H9 (cell line): Measurements from ENCODE around the gene LIMA1. TPM values are rescaled to one million over a fixed set of nuclear protein-coding genes. Genes with fewer than 3 reads are reported as not detected.

ENCODE experiments used
- DNase-seq: peaks from one replicate; pipeline ENCODE4 v3.0.0-alpha.2; 2017
- H2AFZ ChIP-seq: one replicate; pipeline ENCODE4 v1.6.1; 2013; ENCODE audit warnings: mild to moderate bottlenecking, low read length, control low read depth, moderate library complexity
- H2AK5ac ChIP-seq: 2 replicates; pipeline ENCODE4 v1.6.1; 2013; ENCODE audit warnings: low read length, control low read depth, mixed read lengths; ENCODE audit not compliant: insufficient read length
- H2BK120ac ChIP-seq: one replicate; pipeline ENCODE4 v1.6.1; 2013; ENCODE audit warnings: low read depth, mild to moderate bottlenecking, low read length, control low read depth, inconsistent platforms; ENCODE audit not compliant: poor library complexity, severe bottlenecking
- H2BK12ac ChIP-seq: 2 replicates; pipeline ENCODE4 v1.6.1; 2013; ENCODE audit warnings: low read length, control low read depth, mixed read lengths, low read depth; ENCODE audit not compliant: insufficient read length
- H2BK15ac ChIP-seq: 2 replicates; pipeline ENCODE4 v1.6.1; 2013; ENCODE audit warnings: low read depth, low read length, control low read depth
- H2BK20ac ChIP-seq: one replicate; pipeline ENCODE4 v1.6.1; 2013; ENCODE audit warnings: low read depth, mild to moderate bottlenecking, low read length, control low read depth, inconsistent platforms; ENCODE audit not compliant: poor library complexity, severe bottlenecking
- H2BK5ac ChIP-seq: 2 replicates; pipeline ENCODE4 v1.6.1; 2013; ENCODE audit warnings: low read length, control low read depth, mixed read lengths; ENCODE audit not compliant: insufficient read length
- H3K14ac ChIP-seq: 2 replicates; pipeline ENCODE4 v1.6.1; 2013; ENCODE audit warnings: low read length, control low read depth; ENCODE audit not compliant: insufficient read depth
- H3K18ac ChIP-seq: 2 replicates; pipeline ENCODE4 v1.6.1; 2013; ENCODE audit warnings: low read depth, mild to moderate bottlenecking, mixed read lengths, low read length, control low read depth; ENCODE audit not compliant: insufficient read length
- H3K23ac ChIP-seq: 2 replicates; pipeline ENCODE4 v1.6.1; 2013; ENCODE audit warnings: low read length, control low read depth, mixed read lengths, low read depth; ENCODE audit not compliant: insufficient read length
- H3K23me2 ChIP-seq: 2 replicates; pipeline ENCODE4 v1.6.1; 2013; ENCODE audit warnings: low read depth, mild to moderate bottlenecking, mixed read lengths, low read length, control low read depth; ENCODE audit not compliant: insufficient read length, poor library complexity, severe bottlenecking
- H3K27ac ChIP-seq: 2 replicates; pipeline ENCODE4 v1.5.1; 2013; ENCODE audit warnings: low read length, control low read depth, mixed read lengths, low read depth; ENCODE audit not compliant: insufficient read length
- H3K27me3 ChIP-seq: 2 replicates; pipeline ENCODE4 v1.6.1; 2013; ENCODE audit warnings: low read length, control low read depth, inconsistent platforms; ENCODE audit not compliant: insufficient read depth
- H3K4ac ChIP-seq: 2 replicates; pipeline ENCODE4 v1.6.1; 2013; ENCODE audit warnings: low read depth, mild to moderate bottlenecking, control low read depth, inconsistent platforms, low read length, moderate library complexity
- H3K4me1 ChIP-seq: 2 replicates; pipeline ENCODE4 v1.6.1; 2013; ENCODE audit warnings: low read length, control low read depth, inconsistent platforms; ENCODE audit not compliant: insufficient read depth
- H3K4me2 ChIP-seq: 2 replicates; pipeline ENCODE4 v1.6.1; 2013; ENCODE audit warnings: low read length, control low read depth, mixed read lengths; ENCODE audit not compliant: insufficient read length, insufficient read depth
- H3K56ac ChIP-seq: 2 replicates; pipeline ENCODE4 v1.6.1; 2013; ENCODE audit warnings: low read depth, mild to moderate bottlenecking, mixed read lengths, low read length, control low read depth; ENCODE audit not compliant: insufficient read length
- H3K79me1 ChIP-seq: 2 replicates; pipeline ENCODE4 v1.6.1; 2013; ENCODE audit warnings: low read depth, mild to moderate bottlenecking, moderate library complexity, low read length, control low read depth, inconsistent platforms; ENCODE audit not compliant: insufficient read depth, poor library complexity, severe bottlenecking
- H3K79me2 ChIP-seq: 2 replicates; pipeline ENCODE4 v1.6.1; 2013; ENCODE audit warnings: low read length, control low read depth, inconsistent platforms; ENCODE audit not compliant: insufficient read depth
- H3K9ac ChIP-seq: 2 replicates; pipeline ENCODE4 v1.6.1; 2013; ENCODE audit warnings: low read length, control low read depth, mixed read lengths; ENCODE audit not compliant: insufficient read length; ENCODE audit errors: extremely low read depth
- H3K9me3 ChIP-seq: one replicate; pipeline ENCODE4 v1.6.1; 2013; ENCODE audit warnings: low read depth, low read length, inconsistent platforms; ENCODE audit not compliant: control insufficient read depth
- H3T11ph ChIP-seq: one replicate; pipeline ENCODE4 v1.6.1; 2013; ENCODE audit warnings: mild to moderate bottlenecking, low read length, control low read depth, inconsistent platforms
- H4K20me1 ChIP-seq: one replicate; pipeline ENCODE4 v1.6.1; 2013; ENCODE audit not compliant: control insufficient read depth, insufficient read length, insufficient read depth
- H4K5ac ChIP-seq: 2 replicates; pipeline ENCODE4 v1.6.1; 2013; ENCODE audit warnings: low read depth, mild to moderate bottlenecking, mixed read lengths, low read length, control low read depth; ENCODE audit not compliant: insufficient read length
- H4K8ac ChIP-seq: replicated peaks from 2 replicates; pipeline ENCODE4 v1.6.1; 2013; ENCODE audit warnings: low read length, control low read depth, mixed read lengths, low read depth; ENCODE audit not compliant: insufficient read length
- H4K91ac ChIP-seq: 2 replicates; pipeline ENCODE4 v1.6.1; 2013; ENCODE audit warnings: low read depth, mild to moderate bottlenecking, moderate library complexity, mixed read lengths, low read length, control low read depth; ENCODE audit not compliant: insufficient read length
- H3K27ac Mint-ChIP-seq, 3 experiments: 2 replicates in 2 of 3; 3 replicates in 1 of 3; pipeline ENCODE4 v1.8.0; 2020 to 2021; ENCODE audit warnings: mixed read lengths in 3 of 3, mild to moderate bottlenecking in 1 of 3, moderate library complexity in 1 of 3
- H3K27me3 Mint-ChIP-seq: 2 replicates; pipeline ENCODE4 v1.8.0; 2021; ENCODE audit warnings: low read depth, mild to moderate bottlenecking, moderate library complexity, mixed read lengths
- H3K36me3 Mint-ChIP-seq, 3 experiments: 2 replicates in 2 of 3; 3 replicates in 1 of 3; pipeline ENCODE4 v1.8.0; 2020 to 2021; ENCODE audit warnings: low read depth in 3 of 3, mixed read lengths in 3 of 3; ENCODE audit not compliant: insufficient read depth in 1 of 3
- H3K4me1 Mint-ChIP-seq, 2 experiments: 2 replicates each; pipeline ENCODE4 v1.8.0; 2020; ENCODE audit warnings: mixed read lengths in 2 of 2
- H3K4me3 Mint-ChIP-seq, 2 experiments: 2 replicates in 1 of 2; 3 replicates in 1 of 2; pipeline ENCODE4 v1.8.0; 2020 to 2021; ENCODE audit warnings: mild to moderate bottlenecking in 2 of 2, mixed read lengths in 2 of 2, moderate library complexity in 1 of 2
- H3K9me3 Mint-ChIP-seq, 2 experiments: 2 replicates in 1 of 2; 3 replicates in 1 of 2; pipeline ENCODE4 v1.8.0; 2020; ENCODE audit warnings: mild to moderate bottlenecking in 2 of 2, mixed read lengths in 2 of 2, moderate library complexity in 1 of 2
- CTCF ChIP-seq: fragments of 200-600 bp; sonication (generic); conservative IDR thresholded peaks from 3 replicates; pipeline ENCODE4 v1.8.0; 2021; ENCODE audit warnings: antibody characterized with exemption, mild to moderate bottlenecking
- WGBS: extraction: QIAGEN DNeasy Blood & Tissue Kit; methylation state at CpG from one replicate; pipeline ENCODE4 v1.1.7; 2013; ENCODE audit warnings: missing lambda C conversion rate, low lambda C conversion rate, mixed read lengths; ENCODE audit not compliant: insufficient read length; ENCODE audit errors: extremely low coverage; 5-methylcytosine and 5-hydroxymethylcytosine counted together
- total RNA-seq: library from RNA; stranded (reverse); gene quantifications from 2 replicates; pipeline ENCODE4 v1.2.1, GENCODE V29; 2021

LIMA1 gene
- total RNA-seq, 1 experiment from 2014 or later: 40.8 TPM

DNA sequence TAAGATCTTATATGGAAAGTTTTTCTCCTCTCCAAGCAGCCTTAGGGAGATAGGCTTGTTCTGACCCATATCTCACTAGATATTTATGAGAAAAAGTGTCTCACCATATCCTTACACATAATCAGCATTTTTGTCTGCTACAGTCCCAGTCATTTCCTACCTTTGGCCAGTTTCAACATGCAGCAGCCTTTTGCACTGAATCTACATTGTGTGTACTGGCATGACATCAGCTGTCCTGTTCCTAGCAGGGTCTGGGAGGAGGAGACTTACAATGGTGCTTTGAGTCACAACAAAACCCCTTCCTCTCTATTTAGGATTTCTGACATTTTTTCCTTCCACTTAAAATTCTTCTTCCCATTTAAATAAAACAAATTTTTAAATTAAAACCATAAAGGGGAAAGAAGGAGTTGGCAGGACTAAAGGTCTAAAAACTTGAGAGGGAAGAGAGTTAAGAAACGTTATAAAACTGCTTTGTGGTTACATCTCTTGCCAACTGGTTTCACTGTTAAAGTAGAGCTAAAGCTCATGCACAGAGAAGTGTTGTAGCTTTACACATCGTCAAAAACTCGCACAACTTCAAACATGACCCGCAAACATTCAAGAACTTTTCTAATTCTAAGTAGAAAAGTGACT, 62.8 kb downstream of the LIMA1 start:
- Mint-ChIP-seq H3K36me3 (peaks cover 0 to 12% (median 2%) of the 10 kb centered on the region in 3 experiments; a peak in 5 of 7 replicates), H3K4me1 (peaks cover 18 to 22% of the 10 kb centered on the region in 2 experiments), H3K27ac (peak overlapping the region in 2 of 3 experiments; percentile 68 to 78; a peak in 4 of 7 replicates), H3K27me3 (no peaks in the 10 kb centered on the region), H3K4me3 (no peak overlapping the region; a peak in 1 of 5 replicates), H3K9me3 (no peaks in the 10 kb centered on the region)
- Histone ChIP-seq H4K20me1 (no peaks in the 10 kb centered on the region), H3K23ac (no peak overlapping the region), H3K4me1 (no peaks in the 10 kb centered on the region), H2BK20ac (no peak overlapping the region), H3K79me1 (peaks cover 4% of the 10 kb centered on the region), H4K91ac (no peak overlapping the region), H3K56ac (no peak overlapping the region), H4K8ac (no peak overlapping the region), H3K27ac (no peak overlapping the region), H3T11ph (no peak overlapping the region), H3K79me2 (peaks cover 10% of the 10 kb centered on the region; the same call in 1 of the 2 replicates), H3K9ac (peak overlapping the region; percentile 63), H3K23me2 (peaks cover 8% of the 10 kb centered on the region), H2BK5ac (no peak overlapping the region), H2AFZ (no peak overlapping the region), H2BK12ac (no peak overlapping the region), H3K4me2 (peak overlapping the region; percentile 81), H2BK120ac (no peak overlapping the region), H3K18ac (no peak overlapping the region), H3K27me3 (no peaks in the 10 kb centered on the region), H3K14ac (no peak overlapping the region), H2AK5ac (no peak overlapping the region), H4K5ac (no peak overlapping the region), H3K9me3 (no peaks in the 10 kb centered on the region), H2BK15ac (no peak overlapping the region), H3K4ac (no peak overlapping the region)
- no CpG with 5 or more reads among the region's 4 CpGs for WGBS
- no peak for TF ChIP-seq CTCF
- DNase-seq: no peak
